HG03095 (cell line): ENCODE results near the gene ARHGAP23.
"Not testable (repeated sequence)": the region's sequence is repeated elsewhere in the genome, so short reads cannot be mapped to it uniquely, and the experiment has no call there.

ENCODE experiments used
- ATAC-seq: cut with Tn5 transposase; IDR thresholded peaks from one replicate; pipeline ENCODE4 v1.9.1; 2021; ENCODE audit warnings: moderate library complexity; ENCODE audit not compliant: unreplicated experiment

Gene ARHGAP23

GRCh38 chr17:38458521-38458920, 30.3 kb downstream of the ARHGAP23 start:
- no peak for ATAC-seq

- ATAC-seq: no peak
These were observed 31.3 kb downstream of the ARHGAP23 start for GRCh38 chr17:38459567-38459966.

- ATAC-seq: no peak
These were observed 31.9 kb downstream of the ARHGAP23 start for GRCh38 chr17:38460082-38460715.

DNA sequence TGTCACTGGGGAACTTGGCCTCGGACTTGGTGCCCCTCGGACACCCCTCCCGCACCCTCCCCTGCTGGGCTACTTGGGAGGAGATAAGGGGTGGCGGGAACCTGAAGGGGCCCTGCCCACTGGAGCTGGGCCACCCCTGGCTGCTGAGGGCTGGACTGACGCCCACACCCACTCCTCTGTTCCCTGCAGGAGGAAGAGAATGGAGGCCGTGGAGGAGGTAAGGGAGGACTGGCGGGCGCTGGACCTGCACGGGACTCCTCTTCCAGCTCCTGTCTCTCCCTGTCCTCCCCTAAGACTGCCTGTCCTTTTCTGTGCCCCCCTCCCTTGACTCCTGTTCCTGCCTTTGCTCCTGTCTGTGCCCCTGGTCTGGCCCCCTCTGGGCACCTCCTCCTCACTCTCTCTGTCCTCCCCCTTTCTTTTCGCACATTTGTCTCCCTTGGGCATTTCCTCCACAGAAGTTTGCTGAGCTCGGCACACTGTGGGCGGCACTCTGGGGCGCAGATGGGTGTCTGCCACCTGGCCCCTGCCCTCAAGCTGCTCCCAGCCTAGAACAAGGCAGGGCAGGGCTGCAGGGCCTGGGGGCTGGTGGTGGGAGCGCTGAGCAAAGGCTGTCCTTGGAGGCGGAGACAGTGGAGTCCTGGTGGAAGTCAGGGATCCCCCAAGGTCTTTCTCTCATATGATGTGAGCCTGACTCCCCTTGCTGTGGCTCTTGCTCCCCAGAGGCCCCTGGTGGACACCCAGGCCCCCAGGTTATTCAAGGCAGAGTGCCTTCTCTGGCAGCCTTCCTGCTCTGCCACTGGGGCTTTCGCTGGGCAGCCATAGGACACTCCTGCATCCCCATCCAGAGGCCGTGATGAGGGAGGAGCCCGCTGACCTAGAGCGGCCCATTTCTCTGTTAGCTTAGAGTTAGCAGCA, 32.7 kb downstream of the ARHGAP23 start:
- no peak for ATAC-seq

DNA sequence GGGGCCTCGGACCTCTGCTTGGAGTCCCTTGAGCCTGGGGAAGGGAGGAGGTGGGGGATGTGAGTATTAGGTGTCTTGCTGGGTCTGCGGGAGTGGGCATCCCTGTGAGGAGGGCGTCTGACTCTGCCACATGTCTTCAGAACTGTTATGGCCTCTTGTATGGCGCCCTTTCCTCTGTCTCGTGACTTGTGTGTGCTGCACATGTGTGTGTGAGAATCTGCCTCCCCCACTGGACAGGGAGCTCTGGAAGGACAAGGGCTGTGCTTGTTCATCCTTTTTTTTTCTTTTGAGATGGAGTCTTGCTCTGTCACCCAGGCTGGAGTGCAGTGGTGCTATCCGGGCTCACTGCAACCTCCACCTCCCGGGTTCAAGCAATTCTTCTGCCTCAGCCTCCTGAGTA, 33.4 kb downstream of the ARHGAP23 start:
- no peak for ATAC-seq

DNA sequence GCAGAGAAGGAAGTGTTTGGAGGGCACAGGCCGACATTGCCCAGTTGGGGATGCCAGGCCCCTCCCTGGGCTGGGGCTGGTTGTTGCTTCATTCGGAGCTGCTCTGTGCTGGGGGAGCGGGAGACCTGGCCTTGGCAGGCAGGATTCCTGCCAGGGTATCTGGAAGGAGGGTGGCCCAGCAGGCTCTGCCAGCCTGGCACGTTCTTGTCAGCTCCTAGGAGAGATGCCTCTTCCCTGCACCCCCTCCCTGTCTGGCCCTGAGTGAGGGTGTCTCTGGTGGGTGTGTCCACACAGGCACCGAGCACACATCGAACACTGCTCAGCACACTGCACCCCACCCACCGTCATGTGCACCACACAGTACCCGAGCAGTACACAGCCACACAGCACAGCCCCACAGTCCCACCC, 35.2 kb downstream of the ARHGAP23 start:
- ATAC-seq: no peak

DNA sequence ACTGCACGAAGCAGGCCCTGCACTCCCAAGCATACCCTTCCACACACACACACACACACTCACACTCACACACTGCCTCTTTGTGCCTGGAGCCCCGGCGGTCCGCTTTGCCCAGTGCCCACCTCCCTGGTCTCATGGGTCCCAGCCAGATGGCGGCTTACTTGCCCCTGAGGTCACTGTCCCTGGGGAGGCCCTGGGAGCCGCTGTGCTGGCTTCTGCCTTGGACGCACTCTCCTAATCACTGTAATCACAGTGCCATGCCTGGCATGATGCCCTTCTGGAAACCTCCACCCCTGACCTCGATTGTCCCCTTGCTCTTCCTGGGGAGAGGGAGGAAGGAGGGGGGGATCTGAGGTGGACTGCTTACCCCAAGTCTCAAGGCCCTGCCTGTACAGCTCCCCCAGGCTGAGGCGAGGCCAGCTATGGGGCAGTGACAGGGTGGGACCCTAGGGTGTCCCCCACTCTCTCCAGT, 36.0 kb downstream of the ARHGAP23 start:
- no peak for ATAC-seq

GRCh38 chr17:38464723-38465390, 36.6 kb downstream of the ARHGAP23 start:
- ATAC-seq: no peak

DNA sequence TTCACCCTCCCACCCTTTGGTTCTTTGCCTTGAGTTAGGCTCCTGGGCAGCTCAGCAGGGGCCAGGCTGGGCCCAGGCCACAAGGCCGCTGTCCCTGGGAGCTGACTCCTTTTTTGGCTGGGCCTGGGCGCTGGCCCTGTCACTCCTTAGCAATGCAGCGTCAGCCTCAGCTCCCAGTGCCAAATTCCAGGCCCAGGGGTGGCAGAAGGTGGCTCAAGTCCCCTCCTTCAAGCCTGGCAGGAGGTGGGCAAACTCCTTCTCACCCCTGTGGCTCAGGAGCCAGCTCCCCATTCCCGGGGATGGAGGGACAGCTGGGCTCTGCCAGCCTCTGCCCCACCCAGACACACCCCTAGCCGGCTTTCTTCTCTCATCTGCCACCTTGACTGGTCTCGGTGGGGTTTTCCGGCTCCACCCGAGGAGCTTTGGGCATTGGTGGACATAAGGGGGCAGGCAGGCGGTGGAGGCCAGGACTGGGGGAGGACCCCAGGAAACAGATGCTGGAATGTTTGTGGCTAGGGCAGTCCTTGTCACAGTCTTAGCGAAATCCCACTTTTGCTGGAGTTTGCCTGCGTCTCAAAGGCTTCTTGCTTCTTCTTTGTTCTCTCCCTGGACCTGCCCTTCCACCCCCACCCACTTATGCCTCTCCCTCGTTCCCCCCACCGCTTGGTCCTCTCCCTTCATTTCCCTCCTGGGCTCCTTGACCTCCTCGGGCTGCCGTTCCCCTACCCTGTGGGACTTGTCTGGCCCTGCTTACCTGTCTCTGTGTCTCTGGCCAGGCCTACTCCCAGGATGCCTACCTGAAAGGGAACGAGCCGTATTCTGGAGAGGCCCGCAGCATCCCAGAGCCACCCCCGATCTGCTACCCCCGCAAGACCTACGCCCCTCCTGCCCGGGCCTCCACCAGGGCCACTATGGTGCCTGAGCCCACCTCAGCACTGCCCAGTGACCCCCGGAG, 37.4 kb downstream of the ARHGAP23 start:
- no peak for ATAC-seq

- no peak for ATAC-seq
These were observed 38.4 kb downstream of the ARHGAP23 start for GRCh38 chr17:38466346-38467315.

DNA sequence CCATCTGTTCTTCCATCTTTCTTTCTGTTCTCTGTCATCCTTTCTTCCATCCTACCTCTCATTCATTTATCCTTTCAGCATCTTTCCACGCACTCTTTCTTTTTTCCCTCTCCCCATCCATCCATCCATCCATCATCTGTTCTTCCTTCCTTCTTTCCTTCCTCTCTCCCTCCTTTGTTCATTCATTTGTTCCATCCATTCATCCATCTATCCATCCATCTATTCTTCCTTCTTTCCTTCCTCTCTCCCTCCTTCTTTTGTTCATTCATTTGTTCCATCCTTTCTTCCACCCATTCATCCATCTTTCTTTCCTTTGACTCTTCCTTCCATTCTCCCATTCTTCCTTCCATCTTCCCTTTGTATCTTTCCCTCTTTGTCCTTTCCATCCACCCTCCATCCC, 39.2 kb downstream of the ARHGAP23 start:
- no peak for ATAC-seq

DNA sequence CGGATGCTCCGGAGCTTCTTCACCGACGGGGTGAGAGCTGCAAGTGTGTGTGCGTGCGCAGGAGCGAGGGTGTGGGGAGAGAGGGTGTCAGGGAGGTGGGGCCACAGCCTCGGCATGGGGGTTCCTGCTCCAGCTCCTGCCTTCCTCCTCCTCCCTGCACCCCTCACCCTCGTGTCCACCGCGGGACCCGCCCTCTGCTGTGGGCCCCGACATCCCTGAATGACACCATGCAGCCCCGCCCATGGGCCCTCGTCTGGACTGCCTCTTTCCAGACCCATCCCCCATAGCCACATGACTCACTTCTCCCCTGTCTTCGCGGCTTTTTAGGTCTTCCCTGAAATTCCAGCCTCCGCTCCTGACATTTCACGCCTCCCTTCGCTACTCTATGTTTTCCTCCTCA, 41.6 kb downstream of the ARHGAP23 start:
- ATAC-seq: no peak

DNA sequence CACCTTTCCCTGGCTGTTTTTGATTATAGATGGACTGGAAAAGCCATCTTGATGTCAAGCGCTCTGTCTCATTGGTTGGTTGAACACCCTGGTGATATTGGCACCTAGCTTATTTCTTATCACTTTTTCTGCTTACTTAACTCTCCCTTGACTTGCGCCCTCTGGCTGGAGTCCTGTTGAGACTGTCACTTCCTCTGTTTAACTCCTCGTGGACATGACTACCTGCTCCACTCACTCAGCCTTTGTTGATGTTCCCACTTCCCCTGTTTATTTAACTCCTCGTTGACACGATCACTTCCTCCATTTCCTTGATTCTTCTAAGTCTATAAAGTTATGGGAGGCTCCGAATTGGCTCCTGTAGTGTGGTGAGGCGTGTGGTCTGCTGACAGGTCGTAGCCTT, 43.0 kb downstream of the ARHGAP23 start:
- not testable (repeated sequence) for ATAC-seq

DNA sequence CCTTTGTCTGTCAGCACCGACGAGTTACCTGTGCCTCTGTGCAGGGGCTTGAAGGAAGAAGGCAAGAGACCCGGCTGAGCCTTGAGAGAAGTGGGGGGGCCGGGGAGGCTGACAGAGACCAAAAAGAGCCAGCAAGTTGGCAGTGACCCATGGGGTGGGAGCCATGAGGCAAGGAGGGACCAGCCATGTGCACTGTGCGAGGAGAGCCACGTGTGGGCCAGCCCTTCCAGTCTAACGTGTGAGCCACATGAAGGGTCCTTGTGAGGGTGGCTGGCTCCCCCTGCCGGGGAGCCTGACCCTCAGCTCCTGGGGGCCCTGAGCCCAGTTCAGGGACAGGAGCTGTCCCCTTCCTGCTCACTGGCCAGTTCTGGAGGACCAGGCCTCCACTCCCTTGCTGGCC, 46.4 kb downstream of the ARHGAP23 start:
- not testable (repeated sequence) for ATAC-seq

DNA sequence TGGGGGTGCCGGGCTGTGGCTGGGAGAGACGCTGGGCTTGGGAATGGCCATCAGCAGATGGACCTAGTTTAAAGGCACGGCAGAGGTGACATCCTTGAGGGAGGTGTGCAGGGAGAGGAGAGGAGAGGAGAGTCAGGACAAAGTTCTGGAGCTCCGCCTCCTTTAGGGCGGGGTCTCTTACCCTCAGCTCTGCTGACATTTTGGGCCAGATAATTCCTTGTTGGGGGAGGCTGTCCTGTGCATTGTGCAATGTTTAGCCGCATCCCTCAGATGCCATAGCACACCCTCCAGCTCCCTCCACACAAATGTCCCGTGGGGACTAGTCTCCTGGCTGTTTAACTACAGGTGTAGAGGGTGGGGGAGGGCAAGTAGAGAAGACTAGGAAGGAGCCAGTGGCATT, 48.3 kb downstream of the ARHGAP23 start:
- no peak for ATAC-seq

- not testable (repeated sequence) for ATAC-seq
These were observed 49.2 kb downstream of the ARHGAP23 start for GRCh38 chr17:38477417-38477816.

DNA sequence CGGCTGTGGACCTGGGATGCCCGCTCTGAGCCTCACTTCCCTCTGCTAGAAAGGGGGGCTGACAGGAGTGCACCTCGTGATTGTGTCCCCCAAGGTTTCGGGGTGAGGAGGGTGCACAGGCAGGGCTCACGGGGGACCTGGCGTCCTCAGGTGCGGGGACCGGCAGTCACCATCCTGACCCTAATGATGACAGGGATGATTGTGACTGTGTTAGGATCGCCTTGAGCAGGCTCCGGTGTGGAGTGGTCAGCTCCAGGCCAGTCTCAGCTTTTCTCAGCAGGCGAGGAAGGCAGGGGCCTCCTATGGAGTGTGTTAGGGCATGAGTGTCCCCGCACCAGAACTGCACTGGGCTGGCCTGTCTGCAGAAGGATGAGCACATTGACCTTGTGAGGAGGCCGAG, 49.7 kb downstream of the ARHGAP23 start:
- not testable (repeated sequence) for ATAC-seq

DNA sequence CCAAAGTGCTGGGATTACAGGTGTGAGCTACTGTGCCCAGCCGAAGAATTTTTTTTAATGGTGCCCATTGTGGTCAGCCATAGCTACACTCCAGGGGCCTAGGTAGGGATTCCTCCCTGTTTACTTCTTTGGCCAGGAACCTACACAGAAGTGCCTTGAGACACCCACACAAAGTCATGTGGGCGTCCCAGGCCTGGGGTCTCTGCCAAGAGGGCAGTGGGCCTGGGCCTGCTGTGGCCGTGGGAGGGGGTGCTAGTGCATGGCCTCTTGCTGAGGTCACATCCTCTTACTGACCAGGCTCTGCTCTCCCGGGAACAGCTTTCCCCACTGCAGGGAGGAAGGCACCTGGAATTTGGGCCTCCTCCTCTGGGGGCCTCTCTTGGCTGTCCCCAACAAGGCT, 50.4 kb downstream of the ARHGAP23 start:
- not testable (repeated sequence) for ATAC-seq

GRCh38 chr17:38482039-38482699, 53.9 kb downstream of the ARHGAP23 start:
- ATAC-seq: not testable (repeated sequence)
